Activated naive CD4-positive, alpha-beta T cell treated with Interleukin-2 at 50 U/mL for 16 hours (primary cell): ENCODE measurements around the gene LRIG3.
"Not testable (repeated sequence)": the region's sequence is repeated elsewhere in the genome, so short reads cannot be mapped to it uniquely, and the experiment has no call there.

Source experiments
- DNase-seq: peaks from one replicate; pipeline ENCODE4 v3.0.0-alpha.2; 2020

Gene LRIG3

GRCh38 chr12:58927120-58927519 is 6.8 kb upstream of the LRIG3 start:
- DNase-seq, result no peak

- no peak for DNase-seq
These were observed 6.3 kb upstream of the LRIG3 start for GRCh38 chr12:58926586-58926985.

GRCh38 chr12:58925751-58926150 is 5.4 kb upstream of the LRIG3 start:
- no peak for DNase-seq

- no peak for DNase-seq
These were observed 4.9 kb upstream of the LRIG3 start for GRCh38 chr12:58925111-58925611.

GRCh38 chr12:58924652-58925051 is 4.3 kb upstream of the LRIG3 start:
- DNase-seq, result no peak

GRCh38 chr12:58923781-58924180 is 3.5 kb upstream of the LRIG3 start:
- no peak for DNase-seq

- DNase-seq, result no peak
These were observed 2.5 kb upstream of the LRIG3 start for GRCh38 chr12:58922849-58923248.

GRCh38 chr12:58920961-58921861 is 907 bp upstream of the LRIG3 start:
- DNase-seq, result no peak

GRCh38 chr12:58919231-58920101 is 838 bp downstream of the LRIG3 start:
- DNase-seq, result no peak

- DNase-seq, result no peak
These were observed 1.8 kb downstream of the LRIG3 start for GRCh38 chr12:58918469-58918844.

GRCh38 chr12:58917699-58918468 is 2.4 kb downstream of the LRIG3 start:
- no peak for DNase-seq

GRCh38 chr12:58916921-58917511 is 3.3 kb downstream of the LRIG3 start:
- no peak for DNase-seq

- DNase-seq, result no peak
These were observed 4.1 kb downstream of the LRIG3 start for GRCh38 chr12:58916161-58916621.

GRCh38 chr12:58915634-58916033 is 4.7 kb downstream of the LRIG3 start:
- no peak for DNase-seq

- DNase-seq, result no peak
These were observed 5.3 kb downstream of the LRIG3 start for GRCh38 chr12:58915037-58915436.

- no peak for DNase-seq
These were observed 5.8 kb downstream of the LRIG3 start for GRCh38 chr12:58914457-58914856.

- no peak for DNase-seq
These were observed 12.9 kb downstream of the LRIG3 start for GRCh38 chr12:58907391-58907790.

- DNase-seq, result no peak
These were observed 13.4 kb downstream of the LRIG3 start for GRCh38 chr12:58906917-58907316.

- DNase-seq, result no peak
These were observed 14.9 kb downstream of the LRIG3 start for GRCh38 chr12:58905422-58905821.

- not testable (repeated sequence) for DNase-seq
These were observed 17.6 kb downstream of the LRIG3 start for GRCh38 chr12:58902726-58903125.

GRCh38 chr12:58901664-58902063 is 18.6 kb downstream of the LRIG3 start:
- no peak for DNase-seq

GRCh38 chr12:58897969-58898368 is 22.3 kb downstream of the LRIG3 start:
- no peak for DNase-seq
